ENCODE measurements around the gene C1orf116.
"Not testable (repeated sequence)": the region's sequence is repeated elsewhere in the genome, so short reads cannot be mapped to it uniquely, and the experiment has no call there.

DNA sequence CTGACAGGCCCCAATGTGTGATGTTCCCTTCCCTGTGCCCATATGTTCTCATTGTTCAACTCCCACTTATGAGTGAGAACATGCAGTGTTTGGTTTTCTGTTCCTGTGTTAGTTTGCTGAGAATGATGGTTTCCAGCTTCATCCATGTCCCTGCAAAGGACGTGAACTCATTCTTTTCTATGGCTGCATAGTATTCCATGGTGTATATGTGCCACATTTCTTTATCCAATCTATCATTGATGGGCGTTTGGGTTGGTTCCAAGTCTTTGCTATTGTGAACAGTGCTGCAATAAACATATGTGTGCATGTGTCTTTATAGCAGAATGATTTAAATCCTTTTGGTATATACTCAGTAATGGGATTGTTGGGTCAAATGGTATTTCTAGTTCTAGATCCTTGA lies 8.8 kb upstream of the C1orf116 start:
- TF ChIP-seq, protein P1, sequence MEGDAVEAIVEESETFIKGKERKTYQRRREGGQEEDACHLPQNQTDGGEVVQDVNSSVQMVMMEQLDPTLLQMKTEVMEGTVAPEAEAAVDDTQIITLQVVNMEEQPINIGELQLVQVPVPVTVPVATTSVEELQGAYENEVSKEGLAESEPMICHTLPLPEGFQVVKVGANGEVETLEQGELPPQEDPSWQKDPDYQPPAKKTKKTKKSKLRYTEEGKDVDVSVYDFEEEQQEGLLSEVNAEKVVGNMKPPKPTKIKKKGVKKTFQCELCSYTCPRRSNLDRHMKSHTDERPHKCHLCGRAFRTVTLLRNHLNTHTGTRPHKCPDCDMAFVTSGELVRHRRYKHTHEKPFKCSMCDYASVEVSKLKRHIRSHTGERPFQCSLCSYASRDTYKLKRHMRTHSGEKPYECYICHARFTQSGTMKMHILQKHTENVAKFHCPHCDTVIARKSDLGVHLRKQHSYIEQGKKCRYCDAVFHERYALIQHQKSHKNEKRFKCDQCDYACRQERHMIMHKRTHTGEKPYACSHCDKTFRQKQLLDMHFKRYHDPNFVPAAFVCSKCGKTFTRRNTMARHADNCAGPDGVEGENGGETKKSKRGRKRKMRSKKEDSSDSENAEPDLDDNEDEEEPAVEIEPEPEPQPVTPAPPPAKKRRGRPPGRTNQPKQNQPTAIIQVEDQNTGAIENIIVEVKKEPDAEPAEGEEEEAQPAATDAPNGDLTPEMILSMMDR (IDR thresholded peaks at IDR 0.05; ENCODE audit: low read depth, low read length, missing input control) = not testable (repeated sequence)
- TF ChIP-seq RAD21 (IDR thresholded peaks at IDR 0.05); ATF3 (IDR thresholded peaks at IDR 0.05); HNF4A (conservative IDR thresholded peaks at IDR 0.05); TAF1 (conservative IDR thresholded peaks at IDR 0.05); FOXA1 (IDR thresholded peaks at IDR 0.05); EGR1 (IDR thresholded peaks at IDR 0.05; ENCODE audit: low read depth in 2 of 2); YY1 (IDR thresholded peaks at IDR 0.05); JUND (IDR thresholded peaks at IDR 0.05); GABPA (IDR thresholded peaks at IDR 0.05 in 1 of 2, conservative IDR thresholded peaks at IDR 0.05 in 1 of 2); ZBTB33 (IDR thresholded peaks at IDR 0.05); SP1 (IDR thresholded peaks at IDR 0.05): not testable (repeated sequence)
- TF ChIP-seq, protein P2, sequence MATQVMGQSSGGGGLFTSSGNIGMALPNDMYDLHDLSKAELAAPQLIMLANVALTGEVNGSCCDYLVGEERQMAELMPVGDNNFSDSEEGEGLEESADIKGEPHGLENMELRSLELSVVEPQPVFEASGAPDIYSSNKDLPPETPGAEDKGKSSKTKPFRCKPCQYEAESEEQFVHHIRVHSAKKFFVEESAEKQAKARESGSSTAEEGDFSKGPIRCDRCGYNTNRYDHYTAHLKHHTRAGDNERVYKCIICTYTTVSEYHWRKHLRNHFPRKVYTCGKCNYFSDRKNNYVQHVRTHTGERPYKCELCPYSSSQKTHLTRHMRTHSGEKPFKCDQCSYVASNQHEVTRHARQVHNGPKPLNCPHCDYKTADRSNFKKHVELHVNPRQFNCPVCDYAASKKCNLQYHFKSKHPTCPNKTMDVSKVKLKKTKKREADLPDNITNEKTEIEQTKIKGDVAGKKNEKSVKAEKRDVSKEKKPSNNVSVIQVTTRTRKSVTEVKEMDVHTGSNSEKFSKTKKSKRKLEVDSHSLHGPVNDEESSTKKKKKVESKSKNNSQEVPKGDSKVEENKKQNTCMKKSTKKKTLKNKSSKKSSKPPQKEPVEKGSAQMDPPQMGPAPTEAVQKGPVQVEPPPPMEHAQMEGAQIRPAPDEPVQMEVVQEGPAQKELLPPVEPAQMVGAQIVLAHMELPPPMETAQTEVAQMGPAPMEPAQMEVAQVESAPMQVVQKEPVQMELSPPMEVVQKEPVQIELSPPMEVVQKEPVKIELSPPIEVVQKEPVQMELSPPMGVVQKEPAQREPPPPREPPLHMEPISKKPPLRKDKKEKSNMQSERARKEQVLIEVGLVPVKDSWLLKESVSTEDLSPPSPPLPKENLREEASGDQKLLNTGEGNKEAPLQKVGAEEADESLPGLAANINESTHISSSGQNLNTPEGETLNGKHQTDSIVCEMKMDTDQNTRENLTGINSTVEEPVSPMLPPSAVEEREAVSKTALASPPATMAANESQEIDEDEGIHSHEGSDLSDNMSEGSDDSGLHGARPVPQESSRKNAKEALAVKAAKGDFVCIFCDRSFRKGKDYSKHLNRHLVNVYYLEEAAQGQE (IDR thresholded peaks at IDR 0.05) = not testable (repeated sequence)
- TF ChIP-seq, protein P3, sequence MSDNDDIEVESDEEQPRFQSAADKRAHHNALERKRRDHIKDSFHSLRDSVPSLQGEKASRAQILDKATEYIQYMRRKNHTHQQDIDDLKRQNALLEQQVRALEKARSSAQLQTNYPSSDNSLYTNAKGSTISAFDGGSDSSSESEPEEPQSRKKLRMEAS (IDR thresholded peaks at IDR 0.05) = not testable (repeated sequence)
